GM19351 (cell line): Measurements from ENCODE around the gene FBXL13.
"Not testable (repeated sequence)": the region's sequence is repeated elsewhere in the genome, so short reads cannot be mapped to it uniquely, and the experiment has no call there.

Experiments
- ATAC-seq: cut with Tn5 transposase; IDR thresholded peaks from one replicate; pipeline ENCODE4 v1.9.1; 2021; ENCODE audit warnings: mild to moderate bottlenecking, moderate library complexity; ENCODE audit not compliant: unreplicated experiment

The FBXL13 gene

GRCh38 chr7:102903576-102903975 is 171.0 kb downstream of the FBXL13 start:
- ATAC-seq = not testable (repeated sequence)

- not testable (repeated sequence) for ATAC-seq
Observed at GRCh38 chr7:102902052-102902451, 172.5 kb downstream of the FBXL13 start.

- no peak for ATAC-seq
Observed at GRCh38 chr7:102898532-102898859, 176.1 kb downstream of the FBXL13 start.

GRCh38 chr7:102897856-102898531 is 176.6 kb downstream of the FBXL13 start:
- ATAC-seq = no peak

- no peak for ATAC-seq
Observed at GRCh38 chr7:102897211-102897631, 177.4 kb downstream of the FBXL13 start.

- ATAC-seq = no peak
Observed at GRCh38 chr7:102896585-102896984, 178.0 kb downstream of the FBXL13 start.

- ATAC-seq = no peak
Observed at GRCh38 chr7:102895602-102896001, 179.0 kb downstream of the FBXL13 start.

GRCh38 chr7:102892631-102893278 is 181.8 kb downstream of the FBXL13 start:
- ATAC-seq = peak; percentile 58

GRCh38 chr7:102891693-102892261 is 182.8 kb downstream of the FBXL13 start:
- ATAC-seq = no peak

- no peak for ATAC-seq
Observed at GRCh38 chr7:102890971-102891692, 183.5 kb downstream of the FBXL13 start.

GRCh38 chr7:102890292-102890970 is 184.2 kb downstream of the FBXL13 start:
- no peak for ATAC-seq

- no peak for ATAC-seq
Observed at GRCh38 chr7:102889851-102890250, 184.7 kb downstream of the FBXL13 start.

GRCh38 chr7:102888561-102889233 is 185.9 kb downstream of the FBXL13 start:
- no peak for ATAC-seq

GRCh38 chr7:102883098-102883860 is 191.3 kb downstream of the FBXL13 start:
- no peak for ATAC-seq

GRCh38 chr7:102875700-102876295 is 198.8 kb downstream of the FBXL13 start:
- no peak for ATAC-seq

- ATAC-seq = no peak
Observed at GRCh38 chr7:102874966-102875365, 199.6 kb downstream of the FBXL13 start.

- ATAC-seq = peak; percentile 100
Observed at GRCh38 chr7:102874166-102874829, 200.3 kb downstream of the FBXL13 start.

- peak; percentile 16 for ATAC-seq
Observed at GRCh38 chr7:102873470-102874165, 201.0 kb downstream of the FBXL13 start.
